Cardiac muscle cell (in vitro differentiated cells and primary cell): Measurements from ENCODE around the gene RDX. TPM values are rescaled to one million over a fixed set of nuclear protein-coding genes. Genes with fewer than 3 reads are reported as not detected.

Experiments
- DNase-seq, 2 donors: peaks; one replicate each; pipeline versions ENCODE4 v3.0.0 to v3.0.0-alpha.2; 2010 to 2017; ENCODE audit warnings: low read depth in 1 of 2, low spot score in 1 of 2
- H3K27ac ChIP-seq: fragments of 200-600 bp; sonication (generic); 2 replicates; pipeline ENCODE4 v1.5.1; 2016
- H3K27me3 ChIP-seq: fragments of 200-600 bp; sonication (generic); 2 replicates; pipeline ENCODE4 v1.6.0; 2016; ENCODE audit warnings: control low read depth
- H3K36me3 ChIP-seq: fragments of 200-600 bp; sonication (generic); 2 replicates; pipeline ENCODE4 v1.5.1; 2016; ENCODE audit warnings: control low read depth
- H3K4me1 ChIP-seq: fragments of 200-600 bp; sonication (generic); 2 replicates; pipeline ENCODE4 v1.8.1; 2017; ENCODE audit warnings: low read depth, mild to moderate bottlenecking, mixed run types
- H3K4me3 ChIP-seq: fragments of 200-600 bp; sonication (generic); 2 replicates; pipeline ENCODE4 v1.5.1; 2016; ENCODE audit warnings: mild to moderate bottlenecking
- H3K9me3 ChIP-seq: fragments of 200-600 bp; sonication (generic); 2 replicates; pipeline ENCODE4 v1.5.1; 2017; ENCODE audit warnings: low read depth, mild to moderate bottlenecking, control low read depth
- CTCF ChIP-seq: IDR thresholded peaks from 2 replicates; pipeline ENCODE4 v1.5.1; 2012; ENCODE audit warnings: low read depth, mild to moderate bottlenecking, low read length
- polyA plus RNA-seq: library from polyadenylated mRNA; unstranded; fragments of >200 nt; fragmentation: Nextera tagmentation; extraction: Ambion mirVana; gene quantifications from 2 replicates; pipeline ENCODE4 v1.2.1, GENCODE V29; 2016
- total RNA-seq: library from RNA; depleted of rRNA; stranded (reverse); fragments of >200 nt; gene quantifications from 2 replicates; pipeline ENCODE4 v1.2.3, GENCODE V29; 2016

The RDX gene
- total and polyA plus RNA-seq, 2 experiments from 2014 or later: 96.3 to 204 TPM

- TF ChIP-seq CTCF: no peak
- DNase-seq: peak in 1 of 2 donors; percentile 42
- no peak overlapping the region for H3K4me3 ChIP-seq
- peaks cover 12% of the 10 kb centered on the region for H3K4me1 ChIP-seq
- no peak overlapping the region for H3K27ac ChIP-seq
- no peaks in the 10 kb centered on the region for H3K36me3 ChIP-seq
- no peaks in the 10 kb centered on the region for H3K9me3 ChIP-seq
- no peaks in the 10 kb centered on the region for H3K27me3 ChIP-seq
Measured at GRCh38 chr11:110128161-110128560, 168.3 kb downstream of the RDX start.

- no peak for TF ChIP-seq CTCF
- peak in 1 of 2 donors; percentile 14 for DNase-seq
- H3K27me3 ChIP-seq: no peaks in the 10 kb centered on the region
- peaks cover 12% of the 10 kb centered on the region for H3K4me1 ChIP-seq
- H3K27ac ChIP-seq: no peak overlapping the region
- H3K9me3 ChIP-seq: no peaks in the 10 kb centered on the region
- H3K4me3 ChIP-seq: no peak overlapping the region
- no peaks in the 10 kb centered on the region for H3K36me3 ChIP-seq
Measured at GRCh38 chr11:110126936-110127335, 169.5 kb downstream of the RDX start.

- Histone ChIP-seq H3K9me3 (no peaks in the 10 kb centered on the region), H3K27me3 (no peaks in the 10 kb centered on the region), H3K27ac (no peak overlapping the region), H3K36me3 (no peaks in the 10 kb centered on the region), H3K4me3 (no peak overlapping the region), H3K4me1 (peaks cover 12% of the 10 kb centered on the region)
- peak in 1 of 2 donors; percentile 80 for DNase-seq
- TF ChIP-seq CTCF: no peak
Measured at GRCh38 chr11:110125632-110126031, 170.8 kb downstream of the RDX start.

Other genes with a start within 250 kb of the RDX start
- 7.0 and 7.1 TPM in 2 replicates for gene ZC3H12C, start 203.2 kb downstream of the RDX start, total RNA-seq
- gene ZC3H12C, start 203.2 kb downstream of the RDX start, polyA plus RNA-seq: 1.0 and 1.7 TPM in 2 replicates
- gene FDX1, start 133.3 kb upstream of the RDX start, total RNA-seq: 20.0 and 24.1 TPM in 2 replicates
- 27.5 and 30.0 TPM in 2 replicates for gene FDX1, start 133.3 kb upstream of the RDX start, polyA plus RNA-seq